ENCODE data around the gene RBFOX2.

DNA sequence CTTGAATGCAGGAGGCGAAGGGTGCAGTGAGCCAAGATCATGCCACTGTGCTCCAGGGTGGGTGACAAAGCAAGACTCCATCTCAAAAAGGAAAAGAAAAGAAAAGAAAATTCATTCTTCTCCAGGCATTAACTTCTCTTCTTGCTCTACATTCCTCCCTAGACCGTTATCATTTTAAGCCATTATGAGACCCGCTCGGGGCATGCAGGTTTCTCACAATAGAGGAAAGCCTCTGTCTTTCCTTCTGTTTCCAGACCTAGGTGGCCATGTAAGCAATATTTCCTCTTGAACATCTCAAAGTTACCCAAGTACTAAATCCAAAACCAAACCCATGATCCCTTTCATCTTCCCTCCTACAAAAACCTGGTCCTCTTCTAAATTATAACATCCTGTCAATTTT is 139.6 kb downstream of the RBFOX2 start:
- TF ChIP-seq, protein P1, sequence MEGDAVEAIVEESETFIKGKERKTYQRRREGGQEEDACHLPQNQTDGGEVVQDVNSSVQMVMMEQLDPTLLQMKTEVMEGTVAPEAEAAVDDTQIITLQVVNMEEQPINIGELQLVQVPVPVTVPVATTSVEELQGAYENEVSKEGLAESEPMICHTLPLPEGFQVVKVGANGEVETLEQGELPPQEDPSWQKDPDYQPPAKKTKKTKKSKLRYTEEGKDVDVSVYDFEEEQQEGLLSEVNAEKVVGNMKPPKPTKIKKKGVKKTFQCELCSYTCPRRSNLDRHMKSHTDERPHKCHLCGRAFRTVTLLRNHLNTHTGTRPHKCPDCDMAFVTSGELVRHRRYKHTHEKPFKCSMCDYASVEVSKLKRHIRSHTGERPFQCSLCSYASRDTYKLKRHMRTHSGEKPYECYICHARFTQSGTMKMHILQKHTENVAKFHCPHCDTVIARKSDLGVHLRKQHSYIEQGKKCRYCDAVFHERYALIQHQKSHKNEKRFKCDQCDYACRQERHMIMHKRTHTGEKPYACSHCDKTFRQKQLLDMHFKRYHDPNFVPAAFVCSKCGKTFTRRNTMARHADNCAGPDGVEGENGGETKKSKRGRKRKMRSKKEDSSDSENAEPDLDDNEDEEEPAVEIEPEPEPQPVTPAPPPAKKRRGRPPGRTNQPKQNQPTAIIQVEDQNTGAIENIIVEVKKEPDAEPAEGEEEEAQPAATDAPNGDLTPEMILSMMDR (IDR thresholded peaks at IDR 0.05): no peak
- no peak for TF ChIP-seq POLR2A (IDR thresholded peaks at IDR 0.05)
